H9 (cell line): Measurements from ENCODE around the gene KCNIP4. TPM values are rescaled to one million over a fixed set of nuclear protein-coding genes. Genes with fewer than 3 reads are reported as not detected.

Experiments
- DNase-seq: peaks from one replicate; pipeline ENCODE4 v3.0.0-alpha.2; 2017
- H2AFZ ChIP-seq: one replicate; pipeline ENCODE4 v1.6.1; 2013; ENCODE audit warnings: mild to moderate bottlenecking, low read length, control low read depth, moderate library complexity
- H2AK5ac ChIP-seq: 2 replicates; pipeline ENCODE4 v1.6.1; 2013; ENCODE audit warnings: low read length, control low read depth, mixed read lengths; ENCODE audit not compliant: insufficient read length
- H2BK120ac ChIP-seq: one replicate; pipeline ENCODE4 v1.6.1; 2013; ENCODE audit warnings: low read depth, mild to moderate bottlenecking, low read length, control low read depth, inconsistent platforms; ENCODE audit not compliant: poor library complexity, severe bottlenecking
- H2BK12ac ChIP-seq: 2 replicates; pipeline ENCODE4 v1.6.1; 2013; ENCODE audit warnings: low read length, control low read depth, mixed read lengths, low read depth; ENCODE audit not compliant: insufficient read length
- H2BK15ac ChIP-seq: 2 replicates; pipeline ENCODE4 v1.6.1; 2013; ENCODE audit warnings: low read depth, low read length, control low read depth
- H2BK20ac ChIP-seq: one replicate; pipeline ENCODE4 v1.6.1; 2013; ENCODE audit warnings: low read depth, mild to moderate bottlenecking, low read length, control low read depth, inconsistent platforms; ENCODE audit not compliant: poor library complexity, severe bottlenecking
- H2BK5ac ChIP-seq: 2 replicates; pipeline ENCODE4 v1.6.1; 2013; ENCODE audit warnings: low read length, control low read depth, mixed read lengths; ENCODE audit not compliant: insufficient read length
- H3K14ac ChIP-seq: 2 replicates; pipeline ENCODE4 v1.6.1; 2013; ENCODE audit warnings: low read length, control low read depth; ENCODE audit not compliant: insufficient read depth
- H3K18ac ChIP-seq: 2 replicates; pipeline ENCODE4 v1.6.1; 2013; ENCODE audit warnings: low read depth, mild to moderate bottlenecking, mixed read lengths, low read length, control low read depth; ENCODE audit not compliant: insufficient read length
- H3K23ac ChIP-seq: 2 replicates; pipeline ENCODE4 v1.6.1; 2013; ENCODE audit warnings: low read length, control low read depth, mixed read lengths, low read depth; ENCODE audit not compliant: insufficient read length
- H3K23me2 ChIP-seq: 2 replicates; pipeline ENCODE4 v1.6.1; 2013; ENCODE audit warnings: low read depth, mild to moderate bottlenecking, mixed read lengths, low read length, control low read depth; ENCODE audit not compliant: insufficient read length, poor library complexity, severe bottlenecking
- H3K27ac ChIP-seq: 2 replicates; pipeline ENCODE4 v1.5.1; 2013; ENCODE audit warnings: low read length, control low read depth, mixed read lengths, low read depth; ENCODE audit not compliant: insufficient read length
- H3K27me3 ChIP-seq: 2 replicates; pipeline ENCODE4 v1.6.1; 2013; ENCODE audit warnings: low read length, control low read depth, inconsistent platforms; ENCODE audit not compliant: insufficient read depth
- H3K4ac ChIP-seq: 2 replicates; pipeline ENCODE4 v1.6.1; 2013; ENCODE audit warnings: low read depth, mild to moderate bottlenecking, control low read depth, inconsistent platforms, low read length, moderate library complexity
- H3K4me1 ChIP-seq: 2 replicates; pipeline ENCODE4 v1.6.1; 2013; ENCODE audit warnings: low read length, control low read depth, inconsistent platforms; ENCODE audit not compliant: insufficient read depth
- H3K4me2 ChIP-seq: 2 replicates; pipeline ENCODE4 v1.6.1; 2013; ENCODE audit warnings: low read length, control low read depth, mixed read lengths; ENCODE audit not compliant: insufficient read length, insufficient read depth
- H3K56ac ChIP-seq: 2 replicates; pipeline ENCODE4 v1.6.1; 2013; ENCODE audit warnings: low read depth, mild to moderate bottlenecking, mixed read lengths, low read length, control low read depth; ENCODE audit not compliant: insufficient read length
- H3K79me1 ChIP-seq: 2 replicates; pipeline ENCODE4 v1.6.1; 2013; ENCODE audit warnings: low read depth, mild to moderate bottlenecking, moderate library complexity, low read length, control low read depth, inconsistent platforms; ENCODE audit not compliant: insufficient read depth, poor library complexity, severe bottlenecking
- H3K79me2 ChIP-seq: 2 replicates; pipeline ENCODE4 v1.6.1; 2013; ENCODE audit warnings: low read length, control low read depth, inconsistent platforms; ENCODE audit not compliant: insufficient read depth
- H3K9ac ChIP-seq: 2 replicates; pipeline ENCODE4 v1.6.1; 2013; ENCODE audit warnings: low read length, control low read depth, mixed read lengths; ENCODE audit not compliant: insufficient read length; ENCODE audit errors: extremely low read depth
- H3K9me3 ChIP-seq: one replicate; pipeline ENCODE4 v1.6.1; 2013; ENCODE audit warnings: low read depth, low read length, inconsistent platforms; ENCODE audit not compliant: control insufficient read depth
- H3T11ph ChIP-seq: one replicate; pipeline ENCODE4 v1.6.1; 2013; ENCODE audit warnings: mild to moderate bottlenecking, low read length, control low read depth, inconsistent platforms
- H4K20me1 ChIP-seq: one replicate; pipeline ENCODE4 v1.6.1; 2013; ENCODE audit not compliant: control insufficient read depth, insufficient read length, insufficient read depth
- H4K5ac ChIP-seq: 2 replicates; pipeline ENCODE4 v1.6.1; 2013; ENCODE audit warnings: low read depth, mild to moderate bottlenecking, mixed read lengths, low read length, control low read depth; ENCODE audit not compliant: insufficient read length
- H4K8ac ChIP-seq: replicated peaks from 2 replicates; pipeline ENCODE4 v1.6.1; 2013; ENCODE audit warnings: low read length, control low read depth, mixed read lengths, low read depth; ENCODE audit not compliant: insufficient read length
- H4K91ac ChIP-seq: 2 replicates; pipeline ENCODE4 v1.6.1; 2013; ENCODE audit warnings: low read depth, mild to moderate bottlenecking, moderate library complexity, mixed read lengths, low read length, control low read depth; ENCODE audit not compliant: insufficient read length
- H3K27ac Mint-ChIP-seq, 3 experiments: 2 replicates in 2 of 3; 3 replicates in 1 of 3; pipeline ENCODE4 v1.8.0; 2020 to 2021; ENCODE audit warnings: mixed read lengths in 3 of 3, mild to moderate bottlenecking in 1 of 3, moderate library complexity in 1 of 3
- H3K27me3 Mint-ChIP-seq: 2 replicates; pipeline ENCODE4 v1.8.0; 2021; ENCODE audit warnings: low read depth, mild to moderate bottlenecking, moderate library complexity, mixed read lengths
- H3K36me3 Mint-ChIP-seq, 3 experiments: 2 replicates in 2 of 3; 3 replicates in 1 of 3; pipeline ENCODE4 v1.8.0; 2020 to 2021; ENCODE audit warnings: low read depth in 3 of 3, mixed read lengths in 3 of 3; ENCODE audit not compliant: insufficient read depth in 1 of 3
- H3K4me1 Mint-ChIP-seq, 2 experiments: 2 replicates each; pipeline ENCODE4 v1.8.0; 2020; ENCODE audit warnings: mixed read lengths in 2 of 2
- H3K4me3 Mint-ChIP-seq, 2 experiments: 2 replicates in 1 of 2; 3 replicates in 1 of 2; pipeline ENCODE4 v1.8.0; 2020 to 2021; ENCODE audit warnings: mild to moderate bottlenecking in 2 of 2, mixed read lengths in 2 of 2, moderate library complexity in 1 of 2
- H3K9me3 Mint-ChIP-seq, 2 experiments: 2 replicates in 1 of 2; 3 replicates in 1 of 2; pipeline ENCODE4 v1.8.0; 2020; ENCODE audit warnings: mild to moderate bottlenecking in 2 of 2, mixed read lengths in 2 of 2, moderate library complexity in 1 of 2
- WGBS: extraction: QIAGEN DNeasy Blood & Tissue Kit; methylation state at CpG from one replicate; pipeline ENCODE4 v1.1.7; 2013; ENCODE audit warnings: missing lambda C conversion rate, low lambda C conversion rate, mixed read lengths; ENCODE audit not compliant: insufficient read length; ENCODE audit errors: extremely low coverage; 5-methylcytosine and 5-hydroxymethylcytosine counted together
- total RNA-seq: library from RNA; stranded (reverse); gene quantifications from 2 replicates; pipeline ENCODE4 v1.2.1, GENCODE V29; 2021
- TF ChIP-seq, protein P1 (sequence below): fragments of 200-600 bp; sonication (generic); conservative IDR thresholded peaks from 3 replicates; pipeline ENCODE4 v1.8.0; 2021; ENCODE audit warnings: antibody characterized with exemption, mild to moderate bottlenecking

Gene KCNIP4
- total RNA-seq, 1 experiment from 2014 or later = not detected

GRCh38 chr4:21469438-21470300 is 478.9 kb downstream of the KCNIP4 start:
- H3K4ac ChIP-seq = no peak overlapping the region
- no peak overlapping the region for H3K4me3 Mint-ChIP-seq
- H4K91ac ChIP-seq = no peak overlapping the region
- H3K9me3 ChIP-seq = no peaks in the 10 kb centered on the region
- H3K9ac ChIP-seq = no peak overlapping the region
- H2BK5ac ChIP-seq = no peak overlapping the region
- H3K4me1 ChIP-seq = no peaks in the 10 kb centered on the region
- H2BK20ac ChIP-seq = no peak overlapping the region
- no peak overlapping the region for H2BK15ac ChIP-seq
- no peaks in the 10 kb centered on the region for H3K23me2 ChIP-seq
- TF ChIP-seq, protein P1, sequence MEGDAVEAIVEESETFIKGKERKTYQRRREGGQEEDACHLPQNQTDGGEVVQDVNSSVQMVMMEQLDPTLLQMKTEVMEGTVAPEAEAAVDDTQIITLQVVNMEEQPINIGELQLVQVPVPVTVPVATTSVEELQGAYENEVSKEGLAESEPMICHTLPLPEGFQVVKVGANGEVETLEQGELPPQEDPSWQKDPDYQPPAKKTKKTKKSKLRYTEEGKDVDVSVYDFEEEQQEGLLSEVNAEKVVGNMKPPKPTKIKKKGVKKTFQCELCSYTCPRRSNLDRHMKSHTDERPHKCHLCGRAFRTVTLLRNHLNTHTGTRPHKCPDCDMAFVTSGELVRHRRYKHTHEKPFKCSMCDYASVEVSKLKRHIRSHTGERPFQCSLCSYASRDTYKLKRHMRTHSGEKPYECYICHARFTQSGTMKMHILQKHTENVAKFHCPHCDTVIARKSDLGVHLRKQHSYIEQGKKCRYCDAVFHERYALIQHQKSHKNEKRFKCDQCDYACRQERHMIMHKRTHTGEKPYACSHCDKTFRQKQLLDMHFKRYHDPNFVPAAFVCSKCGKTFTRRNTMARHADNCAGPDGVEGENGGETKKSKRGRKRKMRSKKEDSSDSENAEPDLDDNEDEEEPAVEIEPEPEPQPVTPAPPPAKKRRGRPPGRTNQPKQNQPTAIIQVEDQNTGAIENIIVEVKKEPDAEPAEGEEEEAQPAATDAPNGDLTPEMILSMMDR = peak; percentile 71
- no peaks in the 10 kb centered on the region for H4K20me1 ChIP-seq
- no peaks in the 10 kb centered on the region for H3K79me2 ChIP-seq
- H3K4me1 Mint-ChIP-seq = no peaks in the 10 kb centered on the region
- no peak overlapping the region for H3K18ac ChIP-seq
- H3K36me3 Mint-ChIP-seq = no peaks in the 10 kb centered on the region
- peak overlapping the region in 1 of 3 experiments; percentile 15; a peak in 2 of 7 replicates for H3K27ac Mint-ChIP-seq
- no peak overlapping the region for H2BK120ac ChIP-seq
- H4K8ac ChIP-seq = no peak overlapping the region
- H3K56ac ChIP-seq = no peak overlapping the region
- no peak overlapping the region for H4K5ac ChIP-seq
- no peaks in the 10 kb centered on the region for H3K27me3 Mint-ChIP-seq
- H3K27ac ChIP-seq = no peak overlapping the region
- H3K23ac ChIP-seq = no peak overlapping the region
- no peaks in the 10 kb centered on the region for H3K9me3 Mint-ChIP-seq
- H3K27me3 ChIP-seq = no peaks in the 10 kb centered on the region
- no peak overlapping the region for H3T11ph ChIP-seq
- H2BK12ac ChIP-seq = no peak overlapping the region
- DNase-seq = no peak
- no peak overlapping the region for H3K4me2 ChIP-seq
- no peak overlapping the region for H2AK5ac ChIP-seq
- WGBS = no CpG with 5 or more reads among the region's 9 CpGs
- no peak overlapping the region for H2AFZ ChIP-seq
- H3K14ac ChIP-seq = no peak overlapping the region
- no peaks in the 10 kb centered on the region for H3K79me1 ChIP-seq
